ENCODE results near the gene IQGAP1.
"Not testable (repeated sequence)": the region's sequence is repeated elsewhere in the genome, so short reads cannot be mapped to it uniquely, and the experiment has no call there.

Gene IQGAP1

DNA sequence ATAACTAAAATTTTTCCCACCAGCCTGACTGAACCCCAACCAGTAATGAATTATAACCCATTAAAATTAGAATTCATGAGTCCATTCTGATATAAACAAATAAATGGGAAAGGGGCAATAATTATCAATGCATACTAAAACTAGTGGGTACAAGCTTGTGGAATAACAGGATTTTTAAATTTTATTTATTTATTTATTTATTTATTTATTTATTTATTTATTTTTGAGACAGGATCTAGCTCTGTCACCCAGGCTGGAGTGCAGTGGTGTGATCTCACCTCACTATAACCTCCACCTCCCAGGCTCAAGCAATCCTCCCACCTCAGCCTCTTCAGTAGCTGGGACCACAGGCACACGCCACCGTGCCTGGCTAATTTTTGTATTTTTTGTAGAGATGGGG is 125.9 kb downstream of the IQGAP1 start:
- H3K4me1 ChIP-seq (ENCODE audit: control insufficient read depth, insufficient read depth, low read length); H3K4me3 ChIP-seq (ENCODE audit: low read depth, low read length); H3K27ac ChIP-seq (ENCODE audit: extremely low read depth, low read depth, low read length); POLR2A ChIA-PET; H3K36me3 ChIP-seq (ENCODE audit: control insufficient read depth in 2 of 2, insufficient read depth in 1 of 2, low read length in 2 of 2); H3K9me3 ChIP-seq (ENCODE audit: control insufficient read depth, insufficient read depth, low read depth, low read length): not testable (repeated sequence)
- CTCF ChIA-PET = interaction anchor here (0.6 to 1.5 kb wide), 5 partner anchors 25 to 372 kb away, joined by 3 to 4 read pairs (median 3); no protein-coding TSS in a partner anchor
- TF ChIP-seq ZNF433 (tag by site-specific recombination; IDR thresholded peaks at IDR 0.05; ENCODE audit: low read depth) (peak; percentile 38; the same call in 1 of the 2 replicates), ZNF623 (tag by site-specific recombination; IDR thresholded peaks at IDR 0.05) (peak; percentile 82), ZNF501 (tag by site-specific recombination; IDR thresholded peaks at IDR 0.05) (peak; percentile 70; the same call in 1 of the 2 replicates), ZXDB (tag by site-specific recombination; IDR thresholded peaks at IDR 0.05) (peak; percentile 79; the same call in 1 of the 2 replicates), ZNF514 (tag by site-specific recombination; IDR thresholded peaks at IDR 0.05) (peak; percentile 71; the same call in 1 of the 2 replicates), ZNF560 (tag by site-specific recombination; IDR thresholded peaks at IDR 0.05; ENCODE audit: borderline replicate concordance) (peak; percentile 78), ZNF138 (tag by site-specific recombination; IDR thresholded peaks at IDR 0.05; ENCODE audit: borderline replicate concordance) (0 out of 2 replicates have a peak, but pooled peaks have one; percentile 51), ZNF394 (tag by site-specific recombination; IDR thresholded peaks at IDR 0.05; ENCODE audit: borderline replicate concordance) (peak; percentile 96), REST (tag by site-specific recombination; IDR thresholded peaks at IDR 0.05) (peak; percentile 76; the same call in 1 of the 2 replicates), MYNN (tag by site-specific recombination; IDR thresholded peaks at IDR 0.05; ENCODE audit: borderline replicate concordance) (peak; percentile 45; the same call in 1 of the 2 replicates), ZNF664 (tag by site-specific recombination; IDR thresholded peaks at IDR 0.05) (peak; percentile 79), ZNF19 (tag by site-specific recombination; IDR thresholded peaks at IDR 0.05; ENCODE audit: low read depth) (0 out of 2 replicates have a peak, but pooled peaks have one; percentile 35), ZNF558 (tag by site-specific recombination; IDR thresholded peaks at IDR 0.05) (peak; percentile 83), ZNF404 (tag by site-specific recombination; IDR thresholded peaks at IDR 0.05) (0 out of 2 replicates have a peak, but pooled peaks have one; percentile 17), ZBTB8A (tag by site-specific recombination; IDR thresholded peaks at IDR 0.05) (peak; percentile 75), ZNF510 (tag by site-specific recombination; IDR thresholded peaks at IDR 0.05; ENCODE audit: insufficient replicate concordance) (peak; percentile 72), ZNF140 (tag by site-specific recombination; IDR thresholded peaks at IDR 0.05) (peak; percentile 88), ZNF654 (tag by site-specific recombination; IDR thresholded peaks at IDR 0.05; ENCODE audit: low read depth) (peak; percentile 32), ZBTB21 (tag by site-specific recombination; IDR thresholded peaks at IDR 0.05) (0 out of 2 replicates have a peak, but pooled peaks have one; percentile 30), ZBTB1 (tag by site-specific recombination; IDR thresholded peaks at IDR 0.05) (0 out of 2 replicates have a peak, but pooled peaks have one; percentile 22), ZFP37 (tag by site-specific recombination; IDR thresholded peaks at IDR 0.05) (peak; percentile 77), ZNF629 (tag by site-specific recombination; IDR thresholded peaks at IDR 0.05) (peak; percentile 58), ZNF555 (tag by site-specific recombination; conservative IDR thresholded peaks at IDR 0.05) (peak; percentile 89), ZNF121 (tag by site-specific recombination; IDR thresholded peaks at IDR 0.05) (peak; percentile 51; the same call in 1 of the 2 replicates), ZNF266 (tag by site-specific recombination; IDR thresholded peaks at IDR 0.05; ENCODE audit: low read depth) (peak; percentile 69; the same call in 1 of the 2 replicates), ZNF292 (tag by site-specific recombination; IDR thresholded peaks at IDR 0.05; ENCODE audit: borderline replicate concordance, low read depth) (peak; percentile 71; the same call in 1 of the 2 replicates), ZNF529 (tag by site-specific recombination; IDR thresholded peaks at IDR 0.05; ENCODE audit: insufficient replicate concordance) (peak; percentile 62), ZNF426 (tag by site-specific recombination; IDR thresholded peaks at IDR 0.05) (peak; percentile 93)
- TF ChIP-seq, protein P1, sequence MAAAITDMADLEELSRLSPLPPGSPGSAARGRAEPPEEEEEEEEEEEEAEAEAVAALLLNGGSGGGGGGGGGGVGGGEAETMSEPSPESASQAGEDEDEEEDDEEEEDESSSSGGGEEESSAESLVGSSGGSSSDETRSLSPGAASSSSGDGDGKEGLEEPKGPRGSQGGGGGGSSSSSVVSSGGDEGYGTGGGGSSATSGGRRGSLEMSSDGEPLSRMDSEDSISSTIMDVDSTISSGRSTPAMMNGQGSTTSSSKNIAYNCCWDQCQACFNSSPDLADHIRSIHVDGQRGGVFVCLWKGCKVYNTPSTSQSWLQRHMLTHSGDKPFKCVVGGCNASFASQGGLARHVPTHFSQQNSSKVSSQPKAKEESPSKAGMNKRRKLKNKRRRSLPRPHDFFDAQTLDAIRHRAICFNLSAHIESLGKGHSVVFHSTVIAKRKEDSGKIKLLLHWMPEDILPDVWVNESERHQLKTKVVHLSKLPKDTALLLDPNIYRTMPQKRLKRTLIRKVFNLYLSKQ (tag by site-specific recombination; IDR thresholded peaks at IDR 0.05; ENCODE audit: borderline replicate concordance) = 0 out of 2 replicates have a peak, but pooled peaks have one; percentile 27
- TF ChIP-seq, protein P2, sequence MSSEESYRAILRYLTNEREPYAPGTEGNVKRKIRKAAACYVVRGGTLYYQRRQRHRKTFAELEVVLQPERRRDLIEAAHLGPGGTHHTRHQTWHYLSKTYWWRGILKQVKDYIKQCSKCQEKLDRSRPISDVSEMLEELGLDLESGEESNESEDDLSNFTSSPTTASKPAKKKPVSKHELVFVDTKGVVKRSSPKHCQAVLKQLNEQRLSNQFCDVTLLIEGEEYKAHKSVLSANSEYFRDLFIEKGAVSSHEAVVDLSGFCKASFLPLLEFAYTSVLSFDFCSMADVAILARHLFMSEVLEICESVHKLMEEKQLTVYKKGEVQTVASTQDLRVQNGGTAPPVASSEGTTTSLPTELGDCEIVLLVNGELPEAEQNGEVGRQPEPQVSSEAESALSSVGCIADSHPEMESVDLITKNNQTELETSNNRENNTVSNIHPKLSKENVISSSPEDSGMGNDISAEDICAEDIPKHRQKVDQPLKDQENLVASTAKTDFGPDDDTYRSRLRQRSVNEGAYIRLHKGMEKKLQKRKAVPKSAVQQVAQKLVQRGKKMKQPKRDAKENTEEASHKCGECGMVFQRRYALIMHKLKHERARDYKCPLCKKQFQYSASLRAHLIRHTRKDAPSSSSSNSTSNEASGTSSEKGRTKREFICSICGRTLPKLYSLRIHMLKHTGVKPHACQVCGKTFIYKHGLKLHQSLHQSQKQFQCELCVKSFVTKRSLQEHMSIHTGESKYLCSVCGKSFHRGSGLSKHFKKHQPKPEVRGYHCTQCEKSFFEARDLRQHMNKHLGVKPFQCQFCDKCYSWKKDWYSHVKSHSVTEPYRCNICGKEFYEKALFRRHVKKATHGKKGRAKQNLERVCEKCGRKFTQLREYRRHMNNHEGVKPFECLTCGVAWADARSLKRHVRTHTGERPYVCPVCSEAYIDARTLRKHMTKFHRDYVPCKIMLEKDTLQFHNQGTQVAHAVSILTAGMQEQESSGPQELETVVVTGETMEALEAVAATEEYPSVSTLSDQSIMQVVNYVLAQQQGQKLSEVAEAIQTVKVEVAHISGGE (tag by site-specific recombination; conservative IDR thresholded peaks at IDR 0.05; ENCODE audit: low read depth) = peak; percentile 85

Measured in HEK293 (cell line).